Fibroblast of pulmonary artery (primary cell): ENCODE data around the gene CCDC178.

Experiments
- DNase-seq: peaks from one replicate; pipeline ENCODE4 v3.0.0-alpha.2; 2010; ENCODE audit warnings: low read depth
- H3K4me3 ChIP-seq: replicated peaks from 2 replicates; pipeline ENCODE4 v1.5.1; 2011; ENCODE audit warnings: low read depth, mild to moderate bottlenecking, control low read depth, low read length, moderate library complexity
- TF ChIP-seq, protein P1 (sequence below): IDR thresholded peaks from 2 replicates; pipeline ENCODE4 v1.5.1; 2011; ENCODE audit warnings: mild to moderate bottlenecking, control low read depth, low read length, inconsistent platforms; ENCODE audit errors: missing control alignments

Gene CCDC178

DNA sequence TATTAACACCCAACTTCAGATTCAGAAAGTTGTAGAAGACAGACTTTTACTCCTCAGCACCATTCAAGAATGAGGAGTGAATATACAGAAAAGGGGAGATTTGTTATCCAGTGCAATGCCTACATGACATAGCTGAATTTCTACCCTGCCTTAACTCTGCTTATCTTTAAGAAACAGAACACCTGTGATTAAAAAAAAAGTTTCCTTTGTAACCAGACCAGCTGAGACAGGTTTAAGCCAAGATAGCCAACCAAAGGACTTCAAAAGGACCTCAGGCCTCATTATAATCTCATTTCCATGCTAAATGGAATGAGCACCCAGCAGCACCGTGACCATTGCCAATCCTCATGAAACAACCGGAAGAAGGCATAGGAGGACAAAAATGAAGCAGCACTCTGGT lies 122.9 kb downstream of the CCDC178 start:
- TF ChIP-seq, protein P1, sequence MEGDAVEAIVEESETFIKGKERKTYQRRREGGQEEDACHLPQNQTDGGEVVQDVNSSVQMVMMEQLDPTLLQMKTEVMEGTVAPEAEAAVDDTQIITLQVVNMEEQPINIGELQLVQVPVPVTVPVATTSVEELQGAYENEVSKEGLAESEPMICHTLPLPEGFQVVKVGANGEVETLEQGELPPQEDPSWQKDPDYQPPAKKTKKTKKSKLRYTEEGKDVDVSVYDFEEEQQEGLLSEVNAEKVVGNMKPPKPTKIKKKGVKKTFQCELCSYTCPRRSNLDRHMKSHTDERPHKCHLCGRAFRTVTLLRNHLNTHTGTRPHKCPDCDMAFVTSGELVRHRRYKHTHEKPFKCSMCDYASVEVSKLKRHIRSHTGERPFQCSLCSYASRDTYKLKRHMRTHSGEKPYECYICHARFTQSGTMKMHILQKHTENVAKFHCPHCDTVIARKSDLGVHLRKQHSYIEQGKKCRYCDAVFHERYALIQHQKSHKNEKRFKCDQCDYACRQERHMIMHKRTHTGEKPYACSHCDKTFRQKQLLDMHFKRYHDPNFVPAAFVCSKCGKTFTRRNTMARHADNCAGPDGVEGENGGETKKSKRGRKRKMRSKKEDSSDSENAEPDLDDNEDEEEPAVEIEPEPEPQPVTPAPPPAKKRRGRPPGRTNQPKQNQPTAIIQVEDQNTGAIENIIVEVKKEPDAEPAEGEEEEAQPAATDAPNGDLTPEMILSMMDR: no peak
- DNase-seq: no peak
- H3K4me3 ChIP-seq: no peak overlapping the region

DNA sequence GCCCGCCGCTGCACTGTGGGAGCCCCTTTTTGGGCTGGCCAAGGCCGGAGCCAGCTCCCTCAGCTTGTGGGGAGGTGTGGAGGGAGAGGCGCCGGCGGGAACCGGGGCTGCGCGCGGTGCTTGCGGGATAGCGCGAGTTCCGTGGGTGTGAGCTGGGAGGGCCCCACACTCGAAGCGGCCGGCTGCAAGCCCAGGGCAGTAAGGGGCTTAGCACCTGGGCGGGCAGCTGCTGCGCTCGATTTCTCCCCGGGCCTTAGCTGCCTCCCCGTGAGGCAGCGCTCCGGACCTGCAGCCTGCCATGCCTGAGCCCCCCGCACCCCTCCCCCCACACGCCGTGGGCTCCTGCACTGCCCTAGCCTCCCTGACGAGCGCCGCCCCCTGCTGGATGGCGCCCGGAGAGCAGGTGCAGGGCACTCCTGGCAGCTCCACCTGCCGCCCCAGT lies 124.4 kb downstream of the CCDC178 start:
- H3K4me3 ChIP-seq: no peak overlapping the region
- no peak for DNase-seq
- TF ChIP-seq, protein P1: no peak

DNA sequence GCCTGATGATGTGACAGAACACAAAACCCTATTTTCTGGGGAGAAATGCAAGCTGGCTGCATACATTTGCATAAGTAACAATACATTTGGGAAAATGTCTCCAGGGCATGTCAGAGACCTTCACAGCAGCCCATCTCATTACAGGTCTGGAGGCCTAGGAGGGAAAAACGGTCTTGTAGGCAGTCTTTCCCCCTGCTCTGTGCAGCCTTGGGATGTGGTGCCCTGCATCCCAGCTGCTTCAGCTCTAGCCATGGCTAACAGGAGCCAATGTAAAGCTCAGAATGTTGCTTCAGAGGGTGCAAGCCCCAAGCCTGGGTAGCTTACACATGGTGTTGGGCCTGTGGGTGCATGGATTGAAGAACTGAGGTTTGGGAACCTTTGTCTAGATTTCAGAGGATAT lies 133.0 kb downstream of the CCDC178 start:
- TF ChIP-seq, protein P1: no peak
- H3K4me3 ChIP-seq: no peak overlapping the region
- DNase-seq: no peak

DNA sequence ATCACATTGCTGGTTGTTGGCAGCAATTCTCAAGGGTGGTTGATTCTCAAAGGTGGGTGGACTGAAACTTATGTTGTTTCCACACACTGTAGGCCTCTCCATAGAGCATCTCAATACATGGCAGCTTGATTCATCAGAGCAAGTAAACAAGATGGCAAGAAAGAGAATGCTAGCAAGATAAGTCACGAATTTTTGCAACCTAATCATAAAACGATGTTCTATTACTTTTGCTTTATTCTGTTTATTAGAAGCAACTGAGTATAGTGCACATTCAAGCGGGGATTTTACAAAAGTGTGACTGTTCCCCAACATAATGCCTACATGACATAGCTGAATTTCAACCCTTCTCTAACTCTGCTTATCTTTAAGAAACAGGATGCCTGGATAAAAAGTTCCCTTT lies 136.2 kb downstream of the CCDC178 start:
- no peak overlapping the region for H3K4me3 ChIP-seq
- DNase-seq: no peak
- TF ChIP-seq, protein P1: no peak

DNA sequence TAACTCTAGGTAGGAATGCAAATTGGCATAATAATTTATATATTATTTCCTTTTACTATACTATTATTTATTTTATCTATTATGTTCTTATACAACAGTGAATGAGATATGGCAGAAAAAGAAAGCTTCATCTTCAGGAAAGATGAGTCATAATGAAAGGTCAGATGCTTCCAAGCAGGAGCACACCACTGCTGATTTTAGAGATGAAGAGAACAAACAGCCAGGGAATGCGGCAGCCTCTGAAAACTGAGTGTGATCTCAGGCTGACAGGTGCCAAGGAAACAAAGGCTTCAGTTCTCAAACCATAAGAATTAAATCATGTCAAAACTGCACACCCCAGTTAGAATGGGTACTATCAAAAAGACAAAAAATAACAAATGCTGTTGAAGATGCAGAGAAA lies 149.0 kb downstream of the CCDC178 start:
- TF ChIP-seq, protein P1: no peak
- DNase-seq: no peak
- no peak overlapping the region for H3K4me3 ChIP-seq

DNA sequence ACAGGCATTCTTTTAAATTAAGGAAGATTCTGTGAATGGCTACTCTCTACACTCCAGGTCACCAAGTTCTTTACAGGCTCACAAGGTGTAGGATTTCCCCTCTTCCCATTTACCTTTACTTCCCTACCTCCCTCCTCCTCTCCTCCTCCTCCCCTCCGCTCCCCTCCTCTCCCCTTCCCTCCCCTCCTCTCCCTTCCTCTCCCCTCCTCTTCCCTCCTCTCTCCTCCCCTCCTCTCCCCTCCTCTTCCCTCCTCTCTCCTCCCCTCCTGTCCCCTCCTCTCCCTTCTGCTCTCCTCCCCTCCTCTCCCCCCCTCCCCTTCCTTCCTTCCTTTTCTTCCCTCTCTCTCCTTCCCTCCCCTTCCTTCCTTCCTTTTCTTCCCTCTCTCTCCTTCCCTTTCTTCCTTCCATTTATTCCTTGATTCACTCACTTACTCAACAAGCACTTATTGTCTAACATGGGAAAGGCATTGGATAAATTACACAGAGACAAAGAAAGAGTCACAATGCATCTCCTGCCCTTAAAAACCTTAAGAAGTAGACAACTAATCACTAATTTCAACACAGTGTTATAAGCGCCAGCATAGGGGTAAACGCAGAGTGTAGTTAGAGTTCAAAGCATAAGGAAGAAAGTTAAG lies 152.3 kb downstream of the CCDC178 start:
- TF ChIP-seq, protein P1: no peak
- no peak for DNase-seq
- H3K4me3 ChIP-seq: no peak overlapping the region

DNA sequence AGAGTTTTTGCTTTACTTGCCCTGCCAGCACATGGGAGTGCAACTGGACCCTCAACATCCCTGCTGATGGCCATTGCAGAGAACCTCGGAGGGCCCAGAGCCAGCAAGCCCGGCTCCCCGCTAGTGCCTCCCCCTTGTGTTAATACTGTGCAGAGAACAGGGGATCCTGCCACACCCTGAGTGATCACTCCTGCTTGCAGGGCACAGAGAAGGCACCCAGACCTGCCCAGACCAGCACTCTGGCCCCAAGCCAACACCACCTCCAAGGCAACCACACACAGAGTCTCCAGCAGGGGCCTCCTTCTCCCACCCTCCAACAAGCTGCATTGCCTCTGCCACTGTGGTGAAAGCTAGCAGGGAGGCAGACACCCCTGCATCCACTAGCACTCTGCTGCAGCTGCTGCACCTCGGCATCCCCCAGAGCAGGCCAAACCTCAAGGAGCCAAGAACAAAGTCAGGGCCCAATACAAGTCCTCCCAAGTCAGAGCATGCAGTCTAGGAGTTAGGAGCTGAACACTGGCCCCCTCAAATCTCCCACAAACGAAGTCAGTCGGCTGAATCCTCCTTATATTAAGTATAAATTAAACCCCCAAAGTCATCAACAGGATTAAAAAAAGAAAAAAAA lies 157.7 kb downstream of the CCDC178 start:
- TF ChIP-seq, protein P1: no peak
- H3K4me3 ChIP-seq: no peak overlapping the region
- DNase-seq: no peak
